Type B pancreatic cell (in vitro differentiated cells): ENCODE measurements around the gene HHAT. TPM values are rescaled to one million over a fixed set of nuclear protein-coding genes. Genes with fewer than 3 reads are reported as not detected.

Experiments used
- DNase-seq: peaks from one replicate; pipeline ENCODE4 v3.0.0; 2021; ENCODE audit warnings: mixed read lengths; ENCODE audit not compliant: unreplicated experiment; ENCODE audit errors: extremely low spot score
- H3K27ac Mint-ChIP-seq: 2 replicates; pipeline ENCODE4 v1.8.0; 2021; ENCODE audit warnings: mild to moderate bottlenecking, mixed read lengths
- H3K27me3 Mint-ChIP-seq: 2 replicates; pipeline ENCODE4 v1.8.0; 2021; ENCODE audit warnings: mixed read lengths
- H3K36me3 Mint-ChIP-seq: 2 replicates; pipeline ENCODE4 v1.8.0; 2021; ENCODE audit warnings: mixed read lengths
- H3K4me1 Mint-ChIP-seq: one replicate; pipeline ENCODE4 v1.8.0; 2021; ENCODE audit warnings: mixed read lengths; ENCODE audit not compliant: unreplicated experiment
- H3K4me3 Mint-ChIP-seq: 2 replicates; pipeline ENCODE4 v1.8.0; 2021; ENCODE audit warnings: mild to moderate bottlenecking, mixed read lengths
- H3K9me3 Mint-ChIP-seq: 2 replicates; pipeline ENCODE4 v1.8.0; 2021; ENCODE audit warnings: mixed read lengths
- CTCF ChIP-seq: fragments of 200-600 bp; sonication (generic); conservative IDR thresholded peaks from 2 replicates; pipeline ENCODE4 v1.5.0; 2021; ENCODE audit warnings: antibody characterized with exemption, mild to moderate bottlenecking
- total RNA-seq: library from RNA; stranded (reverse); gene quantifications from 2 replicates; pipeline ENCODE4 v1.2.1, GENCODE V29; 2021; ENCODE audit warnings: low replicate concordance

HHAT gene
- total RNA-seq, 1 donor from 2014 or later: 9.0 TPM

- TF ChIP-seq CTCF: no peak
- no peaks in the 10 kb centered on the region for H3K9me3 Mint-ChIP-seq
- no peaks in the 10 kb centered on the region for H3K27me3 Mint-ChIP-seq
- H3K27ac Mint-ChIP-seq: no peak overlapping the region
- no peak for DNase-seq
- no peaks in the 10 kb centered on the region for H3K36me3 Mint-ChIP-seq
- H3K4me1 Mint-ChIP-seq: peaks cover 19% of the 10 kb centered on the region
- no peak overlapping the region for H3K4me3 Mint-ChIP-seq
These were observed 213.1 kb downstream of the HHAT start for GRCh38 chr1:210541680-210542358.

- Mint-ChIP-seq H3K27me3 (peaks cover 4% of the 10 kb centered on the region), H3K27ac (no peak overlapping the region), H3K4me3 (no peak overlapping the region), H3K36me3 (no peaks in the 10 kb centered on the region), H3K4me1 (peaks cover 20% of the 10 kb centered on the region), H3K9me3 (no peaks in the 10 kb centered on the region)
- no peak for DNase-seq
- no peak for TF ChIP-seq CTCF
These were observed 223.2 kb downstream of the HHAT start for GRCh38 chr1:210551899-210552298.

GRCh38 chr1:210553711-210554110, 225.0 kb downstream of the HHAT start:
- no peaks in the 10 kb centered on the region for H3K9me3 Mint-ChIP-seq
- no peak for TF ChIP-seq CTCF

GRCh38 chr1:210554382-210554781, 225.7 kb downstream of the HHAT start:
- Mint-ChIP-seq H3K27me3 (peaks cover 4% of the 10 kb centered on the region), H3K4me3 (no peak overlapping the region), H3K4me1 (peaks cover 37% of the 10 kb centered on the region), H3K36me3 (no peaks in the 10 kb centered on the region), H3K9me3 (no peaks in the 10 kb centered on the region), H3K27ac (peak overlapping the region; percentile 10)
- DNase-seq: no peak
- no peak for TF ChIP-seq CTCF

More at GRCh38 chr1:210553711-210554110, 225.0 kb downstream of the HHAT start:
- H3K4me3 Mint-ChIP-seq: no peak overlapping the region
- H3K27me3 Mint-ChIP-seq: peaks cover 4% of the 10 kb centered on the region
- H3K27ac Mint-ChIP-seq: no peak overlapping the region
- peaks cover 36% of the 10 kb centered on the region for H3K4me1 Mint-ChIP-seq
- no peaks in the 10 kb centered on the region for H3K36me3 Mint-ChIP-seq
- no peak for DNase-seq

GRCh38 chr1:210556475-210556874, 227.8 kb downstream of the HHAT start:
- H3K4me3 Mint-ChIP-seq: no peak overlapping the region
- no peak overlapping the region for H3K27ac Mint-ChIP-seq
- no peaks in the 10 kb centered on the region for H3K36me3 Mint-ChIP-seq

More at GRCh38 chr1:210556475-210556874, 227.8 kb downstream of the HHAT start:
- Mint-ChIP-seq H3K4me1 (peaks cover 32% of the 10 kb centered on the region), H3K27me3 (peaks cover 4% of the 10 kb centered on the region), H3K9me3 (no peaks in the 10 kb centered on the region)
- no peak for TF ChIP-seq CTCF
- DNase-seq: no peak
